Caco-2 (cell line): Measurements from ENCODE around the gene AHNAK. TPM values are rescaled to one million over a fixed set of nuclear protein-coding genes. Genes with fewer than 3 reads are reported as not detected.

Source experiments
- BruUV-seq: library from RNA; stranded (reverse); fragments of 400-500 nt; replicated peaks from 2 replicates; lab custom pipeline; 2021; lab: Mats Ljungman, UMichigan
- CTCF ChIA-PET: fragments of 300-600 bp; sonication (Branson Sonifier 250); formaldehyde crosslinking; loops from one replicate; lab custom pipeline; 2022; ENCODE audit warnings: antibody characterized with exemption; lab: Charles Lee
- POLR2A ChIA-PET: fragments of 300-600 bp; sonication (Branson Sonifier 250); formaldehyde crosslinking; loops from one replicate; lab custom pipeline; 2022; ENCODE audit warnings: antibody characterized with exemption; lab: Charles Lee
- DNase-seq, 2 experiments: peaks; one replicate each; pipeline versions ENCODE4 v3.0.0 to v3.0.0-alpha.2; 2020 to 2022
- H3K27me3 ChIP-seq: replicated peaks from 2 replicates; pipeline ENCODE4 v1.6.0; 2011; ENCODE audit warnings: low read length; ENCODE audit not compliant: control insufficient read depth, insufficient read depth
- H3K36me3 ChIP-seq: 2 replicates; pipeline ENCODE4 v1.5.1; 2011; ENCODE audit warnings: low read length; ENCODE audit not compliant: control insufficient read depth, insufficient read depth
- H3K4me1 ChIP-seq: fragments of 250-450 bp; sonication (Bioruptor Pico); 2 replicates; pipeline ENCODE4 v1.5.1; 2020; ENCODE audit warnings: mild to moderate bottlenecking
- H3K4me3 ChIP-seq: 2 replicates; pipeline ENCODE4 v1.5.1; 2011; ENCODE audit warnings: low read depth, mild to moderate bottlenecking, control low read depth, low read length
- H3K9me3 ChIP-seq: fragments of 250-450 bp; sonication (Bioruptor Pico); 2 replicates; pipeline ENCODE4 v1.5.1; 2020; ENCODE audit warnings: mild to moderate bottlenecking, moderate library complexity
- H3K27ac Mint-ChIP-seq: one replicate; pipeline ENCODE4 v1.8.0; 2022; ENCODE audit warnings: mixed read lengths; ENCODE audit not compliant: unreplicated experiment
- H3K27me3 Mint-ChIP-seq: one replicate; pipeline ENCODE4 v1.8.0; 2022; ENCODE audit warnings: mixed read lengths; ENCODE audit not compliant: insufficient read depth, unreplicated experiment
- H3K36me3 Mint-ChIP-seq: one replicate; pipeline ENCODE4 v1.8.0; 2022; ENCODE audit warnings: mild to moderate bottlenecking, mixed read lengths; ENCODE audit not compliant: insufficient read depth, unreplicated experiment
- H3K4me1 Mint-ChIP-seq: one replicate; pipeline ENCODE4 v1.8.0; 2022; ENCODE audit warnings: low read depth, mixed read lengths; ENCODE audit not compliant: unreplicated experiment
- H3K4me3 Mint-ChIP-seq: one replicate; pipeline ENCODE4 v1.8.0; 2022; ENCODE audit warnings: mild to moderate bottlenecking, moderate library complexity, mixed read lengths; ENCODE audit not compliant: unreplicated experiment
- H3K9me3 Mint-ChIP-seq: one replicate; pipeline ENCODE4 v1.8.0; 2022; ENCODE audit warnings: mixed read lengths; ENCODE audit not compliant: unreplicated experiment
- CTCF ChIP-seq, 2 experiments: fragments of 200-600 bp in 1 of 2; IDR thresholded peaks; 1 replicate in 1 of 2; 2 replicates in 1 of 2; pipeline versions ENCODE4 v1.5.1 to v1.8.0; 2011 to 2022; ENCODE audit warnings: antibody characterized with exemption in 1 of 2, control low read depth in 1 of 2, inconsistent platforms in 1 of 2, low read depth in 1 of 2, low read length in 1 of 2, mild to moderate bottlenecking in 1 of 2, moderate library complexity in 1 of 2; ENCODE audit not compliant: insufficient read depth in 1 of 2, severe bottlenecking in 1 of 2, unreplicated experiment in 1 of 2
- intact Hi-C: fragments of 100-400 bp; cut with micrococcal nuclease; formaldehyde crosslinking; loops from one replicate; pipeline ENCODE4 v1.10.0; 2022; ENCODE audit not compliant: unreplicated experiment
- total RNA-seq: library from RNA; stranded (reverse); gene quantifications from 2 replicates; pipeline ENCODE4 v1.2.3, GENCODE V29; 2022

The AHNAK gene
- total RNA-seq, 1 experiment from 2014 or later, result 312 TPM

- Mint-ChIP-seq H3K27ac (no peak overlapping the region), H3K4me3 (no peak overlapping the region), H3K9me3 (peaks cover 15% of the 10 kb centered on the region), H3K27me3 (no peaks in the 10 kb centered on the region), H3K4me1 (peaks cover 33% of the 10 kb centered on the region), H3K36me3 (peaks cover 78% of the 10 kb centered on the region)
- ChIA-PET POLR2A (no interaction called here), CTCF (interaction anchor here (1.3 to 1.6 kb wide), 2 partner anchors 22 to 146 kb away, joined by 3 read pairs; no protein-coding TSS in a partner anchor)
- Histone ChIP-seq H3K27me3 (no peaks in the 10 kb centered on the region), H3K9me3 (no peaks in the 10 kb centered on the region), H3K4me1 (peaks cover 39% of the 10 kb centered on the region), H3K36me3 (peaks cover 10% of the 10 kb centered on the region), H3K4me3 (no peak overlapping the region)
- BruUV-seq, result no TSS peak
- intact Hi-C loops, result no loop called here
- no peak for DNase-seq
- TF ChIP-seq CTCF (IDR thresholded peaks at IDR 0.05; ENCODE audit: insufficient read depth in 1 of 2, low read depth in 1 of 2, low read length in 1 of 2, severe bottlenecking in 1 of 2, unreplicated experiment in 1 of 2), result no peak
Observed at GRCh38 chr11:62538470-62539237, 8.0 kb downstream of the AHNAK start.

DNA sequence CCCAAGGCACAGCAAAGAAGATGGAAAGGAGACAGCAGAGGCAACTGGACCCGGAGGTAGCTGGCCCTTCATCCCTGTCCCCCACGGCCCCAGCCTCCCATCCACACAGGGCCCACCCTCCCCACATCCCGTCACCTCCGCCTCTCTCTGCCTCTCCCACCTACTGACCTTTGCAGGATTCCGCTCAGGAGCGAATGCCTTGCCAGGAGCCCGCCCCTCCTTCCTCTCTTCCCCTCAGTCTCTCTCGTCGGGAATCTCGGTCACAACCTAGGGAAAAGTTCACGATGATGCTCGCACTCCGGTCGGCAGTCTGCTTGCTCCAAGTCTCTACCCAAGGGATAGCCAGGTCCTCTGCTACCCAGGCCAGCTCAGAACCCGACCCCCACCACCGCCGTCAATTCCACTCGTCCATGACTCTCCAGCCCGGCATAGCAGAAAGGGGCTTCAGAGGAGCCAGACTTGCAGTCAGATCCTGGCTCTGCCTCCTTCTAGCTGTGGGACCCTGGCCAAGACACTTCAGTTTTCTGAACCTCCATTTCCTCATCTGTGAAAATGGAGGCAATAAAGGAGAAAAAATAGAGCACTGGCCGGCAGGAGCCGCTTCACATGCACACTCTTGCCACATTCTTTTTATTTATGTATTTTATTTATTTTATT, 10.2 kb downstream of the AHNAK start:
- Histone ChIP-seq H3K27me3 (no peaks in the 10 kb centered on the region), H3K9me3 (no peaks in the 10 kb centered on the region), H3K36me3 (peaks cover 19% of the 10 kb centered on the region), H3K4me3 (no peak overlapping the region), H3K4me1 (peaks cover 17% of the 10 kb centered on the region)
- Mint-ChIP-seq H3K27me3 (no peaks in the 10 kb centered on the region), H3K4me3 (no peak overlapping the region), H3K36me3 (peaks cover 85% of the 10 kb centered on the region), H3K9me3 (peaks cover 15% of the 10 kb centered on the region), H3K4me1 (peaks cover 13% of the 10 kb centered on the region), H3K27ac (no peak overlapping the region)
- TF ChIP-seq CTCF (IDR thresholded peaks at IDR 0.05; ENCODE audit: insufficient read depth in 1 of 2, low read depth in 1 of 2, low read length in 1 of 2, severe bottlenecking in 1 of 2, unreplicated experiment in 1 of 2), result no peak
- intact Hi-C loops, result no loop called here
- ChIA-PET POLR2A (no interaction called here), CTCF (interaction anchor here (1.1 kb wide), 1 partner anchor 24 kb away, joined by 3 read pairs; no protein-coding TSS in a partner anchor)
- BruUV-seq, result no TSS peak
- DNase-seq, result no peak

DNA sequence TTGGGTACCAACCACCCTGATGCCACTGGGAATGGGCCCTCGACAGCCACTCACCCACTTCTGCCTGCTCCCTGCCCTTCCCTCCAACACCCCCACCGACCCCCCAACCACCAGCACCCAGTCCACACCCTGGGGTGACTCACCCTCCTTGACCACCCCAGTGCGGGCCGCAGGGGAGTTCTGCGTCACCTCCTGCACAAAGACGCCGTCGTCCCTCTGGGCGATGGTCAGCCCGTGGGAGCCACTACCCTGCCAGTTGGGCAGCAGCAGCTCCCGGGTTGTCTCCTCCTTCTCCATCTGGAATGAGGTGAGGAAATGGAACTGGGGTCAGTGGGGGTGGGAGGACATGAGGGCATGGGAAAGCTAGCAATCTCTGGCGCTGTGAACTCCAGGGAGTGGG, 10.8 kb downstream of the AHNAK start:
- H3K4me1 ChIP-seq, result peaks cover 11% of the 10 kb centered on the region
- H3K36me3 Mint-ChIP-seq, result peaks cover 85% of the 10 kb centered on the region
- ChIA-PET POLR2A (no interaction called here), CTCF (interaction anchor here (1.1 kb wide), 1 partner anchor 25 kb away, joined by 3 read pairs; no protein-coding TSS in a partner anchor)
- no peaks in the 10 kb centered on the region for H3K9me3 ChIP-seq
- H3K4me1 Mint-ChIP-seq, result peaks cover 7% of the 10 kb centered on the region
- TF ChIP-seq CTCF (IDR thresholded peaks at IDR 0.05; ENCODE audit: insufficient read depth in 1 of 2, low read depth in 1 of 2, low read length in 1 of 2, severe bottlenecking in 1 of 2, unreplicated experiment in 1 of 2), result no peak
- no peak for DNase-seq
- intact Hi-C loops, result no loop called here
- no TSS peak for BruUV-seq
- peaks cover 15% of the 10 kb centered on the region for H3K9me3 Mint-ChIP-seq
- H3K4me3 ChIP-seq, result no peak overlapping the region
- no peaks in the 10 kb centered on the region for H3K27me3 ChIP-seq
- peaks cover 20% of the 10 kb centered on the region for H3K36me3 ChIP-seq
- no peak overlapping the region for H3K27ac Mint-ChIP-seq
- H3K4me3 Mint-ChIP-seq, result no peak overlapping the region
- no peaks in the 10 kb centered on the region for H3K27me3 Mint-ChIP-seq
